Renal pelvis (tissue), 12 donors: ENCODE results near the gene TCTN2. TPM values are rescaled to one million over a fixed set of nuclear protein-coding genes. Genes with fewer than 3 reads are reported as not detected.

Experiments
- DNase-seq: peaks from one replicate; pipeline ENCODE4 v3.0.0-alpha.2; 2013
- long read RNA-seq, 16 experiments: transcript quantifications; one replicate each; lab custom pipeline, GENCODE V29; 2026
- polyA plus RNA-seq, 3 donors: library from polyadenylated mRNA; unstranded; fragments of 120-200 nt; gene quantifications; one replicate each; pipeline ENCODE4 v1.2.1, GENCODE V29; 2013; ENCODE audit not compliant: insufficient read length in 3 of 3

TCTN2 gene
- 10 to 100 TPM; 25.6 to 34.1 (median 33.8) TPM for polyA plus RNA-seq
- long read RNA-seq, donor 1, partial matches to known transcripts, result 0 of 1 reads
- long read RNA-seq, donor 1, other reads (novel, unspliced or antisense), result 0 of 1 reads
- long read RNA-seq, donor 2, partial matches to known transcripts, result 0 of 1 reads
- long read RNA-seq, donor 2, other reads (novel, unspliced or antisense), result 0 of 1 reads
- long read RNA-seq, donor 3, result 0 reads
- long read RNA-seq, donor 4, partial matches to known transcripts, result 0 of 4 reads
- long read RNA-seq, donor 4, other reads (novel, unspliced or antisense), result 0 of 4 reads
- long read RNA-seq, donor 5, result 0 reads
- long read RNA-seq, donor 6, partial matches to known transcripts, result 7 of 7 reads
- long read RNA-seq, donor 6, other reads (novel, unspliced or antisense), result 0 of 7 reads
- long read RNA-seq, donor 7, partial matches to known transcripts, result 6 of 7 reads
- long read RNA-seq, donor 7, other reads (novel, unspliced or antisense), result 0 of 7 reads
- long read RNA-seq, donor 8, result 0 reads
- long read RNA-seq, donor 9, partial matches to known transcripts, result 0 of 2 reads
- long read RNA-seq, donor 9, other reads (novel, unspliced or antisense), result 0 of 2 reads
- long read RNA-seq, donor 10, partial matches to known transcripts, result 0 of 4 reads
- long read RNA-seq, donor 10, other reads (novel, unspliced or antisense), result 0 of 4 reads
- long read RNA-seq, donor 11, partial matches to known transcripts, result 6 of 7 reads
- long read RNA-seq, donor 11, other reads (novel, unspliced or antisense), result 0 of 7 reads
- long read RNA-seq, donor 12, partial matches to known transcripts, result 0 of 3 reads
- long read RNA-seq, donor 12, other reads (novel, unspliced or antisense), result 0 of 3 reads
- long read RNA-seq, donor 13, result 0 reads
- long read RNA-seq, donor 14, result 0 reads
- long read RNA-seq, donor 15, partial matches to known transcripts, result 5 of 6 reads
- long read RNA-seq, donor 15, other reads (novel, unspliced or antisense), result 0 of 6 reads
- long read RNA-seq, donor 16, partial matches to known transcripts, result 76 of 77 reads
- long read RNA-seq, donor 16, other reads (novel, unspliced or antisense), result 0 of 77 reads

DNA sequence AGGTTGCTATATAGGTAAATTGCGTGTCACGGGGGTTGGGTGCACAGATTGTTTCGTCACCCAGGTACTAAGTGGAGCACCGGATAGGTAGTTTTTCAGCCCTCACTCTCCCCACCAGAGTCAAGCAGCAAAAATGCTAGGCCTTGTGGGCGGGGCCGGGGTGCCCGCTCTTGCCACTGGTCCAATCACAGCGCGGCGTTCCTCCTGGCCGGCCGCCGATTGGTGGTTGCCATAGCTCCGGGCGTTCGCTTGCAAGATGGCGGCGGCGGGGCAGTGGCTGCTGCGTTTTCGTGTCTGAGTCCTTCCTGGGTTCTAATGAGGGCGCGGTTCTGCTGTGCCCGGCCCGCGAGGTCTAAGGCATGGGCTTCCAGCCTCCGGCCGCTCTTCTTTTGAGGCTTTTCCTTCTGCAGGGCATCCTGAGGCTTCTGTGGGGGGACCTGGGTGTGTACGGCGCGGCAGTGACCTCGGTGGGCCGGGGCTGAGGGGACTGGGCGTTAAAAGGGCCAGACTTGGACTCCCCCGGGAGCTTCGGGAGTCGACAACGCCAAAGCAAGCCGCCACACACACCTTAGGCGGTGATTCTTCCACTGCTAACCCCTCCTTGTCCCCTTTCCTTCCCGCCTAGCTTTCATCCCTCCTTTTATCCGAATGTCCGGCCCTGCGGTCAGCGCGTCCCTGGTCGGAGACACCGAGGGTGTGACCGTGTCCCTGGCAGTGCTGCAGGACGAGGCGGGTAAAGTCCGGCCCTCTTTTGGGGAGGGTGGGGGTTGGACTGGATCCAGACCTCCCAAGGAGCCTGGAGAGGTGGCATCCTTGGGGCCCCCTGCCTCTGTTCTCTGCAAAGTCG, at the start of gene TCTN2:
Gene TCTN2 (plus strand): TSS at position 232 of the 847 bp plus-strand sequence. CDS start 128 bp downstream, at position 360.
- DNase-seq, result peak; percentile 90

DNA sequence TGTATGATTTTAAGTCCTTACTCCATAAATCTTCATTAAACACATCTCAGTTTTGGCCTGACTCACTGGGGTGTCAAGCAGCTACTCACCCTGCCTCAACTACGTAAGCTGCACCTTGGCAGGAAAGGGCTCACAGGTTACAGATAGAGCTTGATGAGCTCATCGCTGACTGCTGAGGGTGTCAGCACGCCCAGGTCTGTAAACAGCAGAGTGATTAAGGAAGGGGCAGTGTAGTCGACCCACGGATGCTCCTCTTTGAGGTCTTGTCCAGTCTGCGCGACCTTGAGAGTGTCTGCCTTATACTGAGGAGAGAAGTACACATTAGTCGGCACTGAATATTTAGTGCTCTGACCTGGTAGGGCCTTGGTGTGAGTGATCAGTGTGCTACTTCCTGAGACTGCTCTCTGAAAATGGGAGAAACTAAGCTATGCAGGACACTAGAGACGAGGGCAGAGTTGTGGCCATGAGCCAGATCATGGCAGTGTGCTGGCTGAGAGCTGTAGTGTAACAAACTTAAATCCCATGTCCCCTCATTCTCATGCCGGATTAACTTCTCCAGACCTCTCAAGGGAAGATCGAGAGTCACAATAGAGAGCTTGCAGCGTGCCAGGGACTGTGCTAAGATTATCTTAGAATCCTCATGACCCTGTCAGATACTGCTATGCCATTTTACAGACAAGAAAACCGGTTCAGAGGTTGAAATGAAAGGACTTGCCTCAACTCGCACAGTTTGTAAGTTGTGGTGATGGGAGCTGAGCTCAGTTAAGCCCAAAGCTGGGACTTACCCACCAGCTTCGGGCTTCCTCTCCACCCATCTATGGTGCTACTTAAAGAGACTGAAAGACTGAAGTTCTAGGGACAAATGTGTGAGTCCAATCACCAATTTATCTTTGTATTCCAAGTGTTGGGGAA, 49.0 kb upstream of the TCTN2 start:
- no peak for DNase-seq

DNA sequence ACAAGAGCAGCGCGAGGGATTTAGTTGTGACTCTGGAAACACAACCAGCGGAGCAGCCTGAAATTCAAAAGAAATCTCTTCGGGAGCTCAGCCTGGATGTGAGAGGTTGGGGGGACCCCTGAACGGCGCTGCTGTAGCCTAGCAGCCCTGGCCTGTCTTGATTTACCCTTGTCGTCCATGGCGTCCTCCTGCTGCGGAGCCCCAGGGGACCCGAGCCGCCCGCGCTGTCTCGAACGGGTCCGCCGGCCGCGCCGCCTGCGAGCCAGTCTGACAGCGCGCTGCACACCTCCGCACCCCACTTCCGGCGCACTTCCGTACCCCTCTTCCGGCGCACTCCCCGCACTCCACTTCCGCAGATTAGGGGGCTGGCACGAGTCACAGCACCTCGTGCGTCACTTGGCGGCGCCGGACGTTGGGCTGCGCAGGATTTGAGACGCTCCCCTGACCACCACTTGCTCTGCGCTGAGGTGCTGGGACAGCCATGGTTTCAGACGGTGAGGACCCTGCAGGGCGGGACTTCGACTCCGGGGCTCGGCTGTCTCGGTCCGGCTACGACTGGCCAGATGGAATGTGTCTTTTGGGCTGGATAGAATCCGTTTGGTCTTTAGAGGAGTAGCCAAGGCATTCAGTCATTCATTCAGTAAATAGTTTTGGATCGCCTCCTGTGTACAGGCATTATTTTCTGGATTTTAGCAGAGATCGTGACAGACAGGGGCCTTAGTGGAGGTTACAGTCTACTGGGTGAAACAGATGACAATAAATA, 37.4 kb upstream of the TCTN2 start, which contains the start of the genes EIF2B1 and GTF2H3:
Gene EIF2B1 (minus strand): TSS at position 308 of the 763 bp plus-strand sequence. CDS start 129 bp downstream, at position 179.
Gene GTF2H3 (plus strand): TSS at position 451 of the 763 bp plus-strand sequence. CDS start 31 bp downstream, at position 482.
- DNase-seq, result peak; percentile 98

DNA sequence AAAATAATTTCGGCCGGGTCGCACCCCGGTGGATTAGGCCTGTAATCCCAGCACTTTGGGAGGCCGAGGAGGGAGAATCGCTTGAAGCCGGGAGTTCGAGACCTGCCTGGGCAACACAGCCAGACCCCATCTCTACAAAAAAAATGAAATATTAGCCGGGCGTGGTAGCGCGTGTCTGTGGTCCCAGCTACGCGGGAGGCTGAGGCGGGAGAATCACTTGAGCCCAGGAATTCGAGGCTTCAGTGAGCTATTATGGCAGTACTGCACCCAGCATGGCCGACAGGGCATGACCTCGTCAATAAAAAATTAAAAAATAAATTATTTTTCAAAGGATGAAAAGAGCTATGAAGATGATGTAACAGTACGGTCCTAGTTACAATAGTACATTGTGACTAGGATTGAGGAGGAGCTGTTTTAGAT, 36.8 kb upstream of the TCTN2 start:
- DNase-seq, result no peak

DNA sequence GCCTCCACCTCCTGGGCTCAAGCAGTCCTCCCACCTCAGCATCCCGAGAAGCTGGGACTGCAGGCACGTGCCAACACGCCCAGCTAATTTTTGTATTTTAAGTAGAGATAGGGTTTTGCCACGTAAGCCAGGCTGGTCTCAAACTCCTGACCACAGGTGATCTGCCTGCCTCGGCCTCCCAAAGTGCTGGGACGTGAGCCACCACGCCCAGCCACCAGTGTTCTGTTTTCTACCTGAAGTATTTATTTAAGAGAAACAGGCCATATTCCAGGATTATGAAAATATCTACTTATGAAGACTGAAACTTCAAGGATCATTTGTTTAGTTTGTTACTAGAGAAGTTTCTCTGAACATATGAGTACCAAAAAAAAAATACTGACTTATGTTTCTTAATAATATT, 27.0 kb upstream of the TCTN2 start:
- no peak for DNase-seq

DNA sequence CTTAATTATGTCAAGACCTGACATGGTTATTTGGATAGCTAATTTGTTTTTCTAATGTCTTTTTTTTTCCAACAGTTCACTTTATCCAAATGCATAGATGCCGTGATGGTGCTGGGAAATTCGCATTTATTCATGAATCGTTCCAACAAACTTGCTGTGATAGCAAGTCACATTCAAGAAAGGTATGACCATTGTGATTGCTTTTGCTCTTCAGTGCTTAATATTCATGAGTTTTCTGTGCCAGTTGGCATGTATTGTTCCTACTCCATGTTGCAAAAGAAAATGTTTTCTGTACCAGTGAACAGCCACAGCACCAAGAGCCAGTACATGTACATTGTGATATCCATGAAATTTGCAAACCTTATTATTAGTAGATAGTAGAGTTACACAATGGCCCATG, 25.5 kb upstream of the TCTN2 start:
- DNase-seq, result no peak

DNA sequence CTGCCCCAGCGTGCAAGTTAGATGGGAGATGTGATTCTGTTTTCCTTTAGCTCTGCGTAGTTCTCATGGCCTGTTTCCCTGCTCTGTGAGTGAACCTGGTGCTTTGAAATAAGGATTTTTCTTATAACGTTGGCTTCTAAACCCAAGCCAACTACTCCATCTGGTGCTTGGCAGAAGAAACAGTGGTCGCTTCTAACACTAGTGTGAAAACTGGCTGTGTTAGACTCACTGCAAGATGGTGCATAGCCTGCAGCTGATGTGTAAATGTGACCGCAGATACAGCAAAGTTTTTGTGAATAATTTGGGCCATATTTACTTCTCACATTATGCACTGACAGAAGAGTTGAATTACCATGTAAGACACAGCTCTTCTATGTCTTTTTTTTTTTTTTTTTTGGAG, 25.0 kb upstream of the TCTN2 start:
- no peak for DNase-seq

DNA sequence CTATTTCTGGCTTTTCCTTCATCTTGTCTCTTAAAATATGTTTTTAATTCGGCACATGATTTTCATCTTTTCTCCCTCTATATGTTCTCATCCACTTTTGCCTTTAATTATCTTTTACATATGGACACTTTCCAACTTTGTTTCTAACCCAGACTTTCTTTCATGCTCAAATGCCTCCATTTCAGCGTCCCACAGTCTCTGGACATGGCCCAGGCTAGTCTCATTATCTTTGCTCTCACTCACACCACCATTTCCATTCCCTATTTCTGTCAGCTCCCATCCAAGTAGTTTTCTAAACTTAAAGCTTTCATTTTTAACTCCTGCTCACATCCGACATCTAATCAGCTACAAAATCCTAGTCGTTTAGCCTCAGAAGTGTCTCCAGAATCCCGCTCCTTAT, 22.5 kb upstream of the TCTN2 start:
- no peak for DNase-seq

DNA sequence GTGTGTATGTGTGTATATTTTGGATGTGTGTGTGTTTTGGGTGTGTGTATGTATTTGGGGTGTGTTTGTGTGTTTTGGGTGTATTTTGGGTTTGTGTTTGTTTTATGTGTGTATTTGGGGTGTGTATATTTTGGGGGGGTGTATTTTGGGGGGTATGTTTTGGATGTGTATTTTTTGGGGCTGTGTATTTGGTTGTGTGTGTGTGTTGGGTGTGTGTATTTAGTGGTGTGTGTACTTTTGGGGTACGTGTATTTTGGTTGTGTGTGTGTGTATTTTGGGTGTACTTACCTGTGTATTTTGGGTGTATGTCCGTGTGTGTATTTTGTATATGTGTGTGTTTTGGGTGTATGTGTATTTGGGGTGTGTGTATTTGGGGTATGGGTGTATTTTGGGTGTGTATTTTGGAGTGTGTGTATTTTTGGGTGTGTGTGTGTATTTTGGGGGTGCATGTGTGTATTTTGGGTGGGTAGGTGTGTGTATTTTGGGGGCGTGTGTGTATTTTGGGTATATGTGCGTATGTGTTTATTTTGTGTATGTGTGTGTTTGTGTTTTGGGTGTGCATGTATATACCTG, 16.7 kb upstream of the TCTN2 start:
- no peak for DNase-seq

DNA sequence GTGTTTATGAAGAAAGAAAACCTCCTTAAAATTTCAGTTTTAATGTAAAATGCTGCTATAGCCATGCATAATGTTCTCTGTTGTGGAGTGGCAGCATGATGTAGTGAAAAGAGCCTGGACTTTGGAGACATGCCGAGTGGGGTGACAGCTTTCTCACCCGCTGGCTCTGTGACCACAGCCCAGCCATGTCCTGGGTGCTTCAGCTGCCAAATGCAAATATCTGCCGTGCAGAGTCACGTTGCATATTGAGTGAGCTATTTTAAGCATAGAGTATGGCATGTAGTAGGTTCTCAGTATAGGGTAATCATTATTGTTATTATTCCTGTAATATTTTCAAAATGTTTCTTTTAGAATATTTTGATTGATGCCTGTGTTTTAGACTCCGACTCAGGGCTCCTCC, 15.5 kb upstream of the TCTN2 start:
- no peak for DNase-seq

DNA sequence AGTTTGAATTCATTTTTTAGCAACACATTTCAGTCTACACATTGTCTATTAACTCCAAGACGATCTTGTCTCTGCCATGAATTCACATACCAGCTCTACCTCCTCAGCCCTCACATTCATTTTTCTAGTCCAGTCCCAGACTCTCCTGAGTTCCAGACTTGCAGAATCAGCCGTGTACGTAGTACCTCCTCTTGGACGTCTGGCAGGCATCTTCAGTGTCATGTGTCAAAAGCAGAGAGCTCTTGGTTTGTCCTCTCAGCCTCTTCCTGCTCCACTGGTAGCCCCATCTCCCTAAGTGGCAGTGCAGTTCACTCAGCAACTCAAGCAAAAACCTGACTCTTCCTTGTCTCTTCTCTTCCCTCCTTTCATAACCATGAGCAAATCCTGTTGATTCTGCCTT, 14.5 kb upstream of the TCTN2 start:
- no peak for DNase-seq

DNA sequence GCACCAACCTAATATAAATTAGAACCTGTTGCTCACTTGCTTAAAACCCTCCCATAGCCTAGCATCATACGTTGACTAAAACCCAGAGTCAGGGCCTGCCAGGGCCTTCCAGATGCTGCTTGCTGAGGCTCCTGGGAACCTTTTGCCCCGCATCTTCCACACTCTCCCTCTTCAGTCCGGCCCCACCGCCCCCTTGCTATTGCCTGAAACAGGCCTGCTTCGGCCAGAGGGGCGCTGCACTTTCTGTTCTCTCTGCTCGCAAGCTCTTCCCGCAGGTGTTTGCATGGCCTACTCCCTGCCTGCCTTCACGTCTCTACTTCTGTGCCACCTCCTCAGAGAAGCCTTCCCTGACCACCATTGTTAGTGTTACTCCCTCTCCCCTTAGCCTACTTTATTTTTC, 13.7 kb upstream of the TCTN2 start:
- no peak for DNase-seq

DNA sequence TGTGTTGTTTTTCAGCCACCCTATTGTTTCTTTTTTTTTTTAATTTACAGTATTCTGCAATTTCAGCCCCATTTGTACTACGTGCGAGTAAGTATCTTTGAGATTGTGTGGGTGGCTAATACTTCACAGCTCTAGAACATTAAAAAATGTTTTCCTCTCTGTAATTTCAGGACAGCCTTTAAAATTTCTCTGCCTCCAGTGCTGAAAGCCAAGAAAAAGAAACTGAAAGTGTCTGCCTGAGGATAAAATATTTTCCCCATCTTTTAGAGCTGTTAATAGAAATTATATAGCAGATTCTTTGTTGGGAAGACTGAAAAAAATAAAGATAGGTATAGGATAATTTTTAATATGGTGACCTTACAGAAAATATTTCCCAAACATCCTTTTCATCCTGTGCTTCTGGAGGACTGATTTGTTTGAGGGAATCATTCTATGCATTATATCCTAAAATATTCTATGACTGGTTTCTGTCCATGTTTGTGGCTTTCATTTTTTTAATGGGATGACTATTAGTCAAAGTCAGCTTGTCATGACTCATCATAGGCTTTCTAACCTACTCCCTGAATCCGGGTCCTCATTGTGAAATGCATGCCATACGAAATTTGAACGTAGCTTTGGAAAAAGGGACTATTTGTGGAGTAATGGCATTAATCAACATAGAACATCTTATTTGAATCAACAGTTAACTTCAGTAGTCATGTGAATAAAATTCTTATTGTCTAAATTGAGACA, 10.8 kb upstream of the TCTN2 start:
- no peak for DNase-seq

DNA sequence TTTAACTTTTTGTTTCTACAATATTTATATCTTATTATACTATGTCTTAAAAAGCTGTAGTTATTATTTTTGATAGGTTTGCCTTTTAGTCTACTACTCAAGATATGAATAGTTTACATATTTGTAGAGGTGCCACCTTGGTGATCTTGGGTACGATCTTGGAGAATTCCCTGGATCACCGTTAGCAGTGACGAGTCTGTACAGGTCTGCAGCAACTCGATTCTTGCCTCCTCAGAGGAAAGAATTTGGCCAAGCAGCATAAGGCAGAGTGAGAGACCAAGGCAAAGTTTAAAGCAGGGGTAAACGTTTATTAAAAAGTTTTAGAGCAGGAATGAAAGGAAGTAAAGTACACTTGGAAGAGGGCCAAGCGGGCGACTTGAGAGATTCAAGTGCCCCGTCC, 3.1 kb upstream of the TCTN2 start:
- DNase-seq, result no peak

DNA sequence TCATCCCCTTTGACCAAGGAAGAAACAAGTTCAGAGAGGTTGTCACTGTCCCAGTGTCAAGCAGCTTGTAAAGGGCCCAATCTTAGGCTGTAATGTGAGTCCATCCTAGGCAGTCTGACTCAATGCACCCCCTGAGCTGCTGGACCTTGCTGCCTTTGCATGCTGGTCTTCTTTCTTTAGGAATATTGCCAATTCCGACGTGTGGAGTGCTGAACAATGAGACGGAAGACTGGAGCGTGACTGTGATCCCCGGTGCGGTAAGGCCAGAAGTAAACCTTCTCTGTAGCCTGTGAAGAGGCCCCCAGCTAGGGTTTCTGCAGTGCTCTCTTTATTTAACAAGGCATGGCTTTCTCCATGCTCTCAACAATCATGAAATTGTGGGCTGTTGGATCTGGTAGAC, 963 bp downstream of the TCTN2 start:
- DNase-seq, result no peak

DNA sequence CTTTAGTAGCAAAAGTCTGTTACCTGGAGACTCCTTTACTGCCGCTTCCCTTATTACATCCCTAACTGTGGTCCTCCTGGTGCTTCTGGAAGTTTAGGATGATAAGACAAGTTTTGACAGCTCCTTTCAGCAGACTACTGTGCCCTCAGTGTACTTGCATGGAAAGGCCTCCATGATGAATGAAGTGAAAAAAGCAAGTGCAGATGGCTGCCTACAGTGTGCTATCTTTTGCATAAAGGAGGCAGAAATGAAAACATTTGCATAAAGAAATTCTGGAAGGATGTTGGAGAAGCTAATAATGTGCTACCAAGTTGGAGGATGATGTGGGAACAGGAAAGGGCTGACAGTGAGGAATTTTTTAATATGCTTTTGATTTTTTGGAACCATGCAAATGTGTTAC, 4.5 kb downstream of the TCTN2 start:
- no peak for DNase-seq

DNA sequence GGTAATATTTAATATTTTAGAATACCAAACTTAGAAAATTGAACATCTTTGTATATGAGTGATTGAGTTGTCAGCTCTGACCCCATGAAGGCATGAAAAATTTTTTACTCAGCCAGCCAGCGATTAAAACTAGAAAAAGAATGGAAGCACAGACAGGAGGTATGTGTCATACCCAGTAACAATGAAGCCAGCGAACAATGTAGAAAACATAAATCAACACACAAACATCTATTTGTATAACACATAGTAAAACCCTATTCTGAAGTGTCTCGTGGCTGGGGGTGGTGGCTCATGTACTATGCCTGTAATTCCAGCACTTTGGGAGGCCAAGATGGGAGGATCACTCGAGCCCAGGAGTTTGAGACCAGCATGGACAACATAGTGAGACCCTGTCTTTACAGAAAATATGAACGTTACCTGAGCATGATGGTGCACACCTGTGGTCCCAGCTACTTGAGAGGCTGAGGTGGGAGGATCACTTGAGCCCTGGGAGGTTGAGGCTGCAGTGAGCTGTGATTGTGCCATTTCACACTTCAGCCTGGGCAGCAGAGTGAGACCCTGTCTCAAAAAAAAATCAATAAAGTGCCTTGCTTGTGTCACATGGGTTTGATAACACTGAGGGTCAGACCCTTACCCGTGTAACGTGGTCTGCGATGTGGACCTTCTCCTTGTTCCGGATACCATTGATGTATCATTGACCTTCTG, 5.9 kb downstream of the TCTN2 start:
- no peak for DNase-seq

DNA sequence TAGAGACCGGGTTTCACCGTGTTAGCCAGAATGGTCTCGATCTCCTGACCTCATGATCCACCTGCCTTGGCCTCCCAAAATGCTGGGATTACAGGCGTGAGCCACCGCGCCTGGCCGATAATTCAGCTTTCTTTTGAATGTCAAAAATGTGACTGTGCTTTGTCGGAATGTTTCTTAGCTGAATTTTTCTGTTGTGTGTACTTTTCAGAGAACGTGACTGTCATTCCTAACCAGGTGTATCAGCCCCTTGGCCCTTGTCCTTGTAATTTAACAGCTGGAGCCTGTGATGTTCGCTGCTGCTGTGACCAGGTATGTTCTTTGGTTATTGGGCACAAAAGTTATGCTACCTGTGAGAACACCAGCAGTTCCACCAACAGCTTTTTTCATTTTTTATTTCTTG, 8.1 kb downstream of the TCTN2 start:
- DNase-seq, result no peak
